Central memory CD8-positive, alpha-beta T cell (primary cell): ENCODE results near the gene GLOD4.
A peak's percentile ranks its signal among the peaks of the same experiment; 100 is the strongest.
"Not testable (repeated sequence)": the region's sequence is repeated elsewhere in the genome, so short reads cannot be mapped to it uniquely, and the experiment has no call there.

Experiments
- ATAC-seq: fragments of 150-1000 bp; cut with Tn5 transposase; replicated peaks from 2 replicates; pipeline ENCODE4 v1.10.0; 2022; ENCODE audit warnings: mild to moderate bottlenecking, moderate FRiP score, moderate number of reproducible peaks; ENCODE audit not compliant: poor library complexity, severe bottlenecking; ENCODE audit errors: extremely low read depth
- DNase-seq, 2 donors: peaks; one replicate each; pipeline ENCODE4 v3.0.0; 2021; ENCODE audit warnings: low spot score in 2 of 2
- H3K27ac Mint-ChIP-seq: one replicate; pipeline ENCODE4 v1.8.0; 2022; ENCODE audit warnings: low read depth, mild to moderate bottlenecking, moderate library complexity, mixed read lengths
- H3K27me3 Mint-ChIP-seq: one replicate; pipeline ENCODE4 v1.8.0; 2022; ENCODE audit warnings: mixed read lengths
- H3K36me3 Mint-ChIP-seq: one replicate; pipeline ENCODE4 v1.8.0; 2022; ENCODE audit warnings: mild to moderate bottlenecking, moderate library complexity, mixed read lengths; ENCODE audit not compliant: insufficient read depth
- H3K4me1 Mint-ChIP-seq: one replicate; pipeline ENCODE4 v1.8.0; 2022; ENCODE audit warnings: mixed read lengths
- H3K4me3 Mint-ChIP-seq: one replicate; pipeline ENCODE4 v1.8.0; 2022; ENCODE audit warnings: mild to moderate bottlenecking, moderate library complexity, mixed read lengths
- H3K9me3 Mint-ChIP-seq: one replicate; pipeline ENCODE4 v1.8.0; 2022; ENCODE audit warnings: mixed read lengths

The GLOD4 gene

DNA sequence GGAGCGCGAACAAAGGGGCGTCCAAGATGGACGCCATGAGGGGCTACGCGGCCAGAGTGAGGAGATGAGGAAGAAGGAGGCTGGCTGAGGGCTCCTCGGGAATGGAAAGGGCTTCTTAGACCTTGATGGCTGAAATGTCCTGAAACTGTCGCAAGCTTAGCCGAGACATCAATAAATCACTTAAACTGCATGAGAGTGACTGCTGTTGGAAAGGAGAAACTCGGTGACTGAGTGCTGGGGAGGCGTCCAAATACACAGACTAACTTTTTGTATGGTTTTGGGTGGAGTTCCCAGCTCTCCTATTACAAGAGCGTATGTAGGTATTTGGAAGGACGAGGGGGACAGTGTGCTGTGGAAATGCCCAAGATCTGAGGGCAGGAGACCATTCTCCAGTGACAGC is 28.7 kb downstream of the GLOD4 start:
- H3K27me3 Mint-ChIP-seq, result no peaks in the 10 kb centered on the region
- peaks cover 23% of the 10 kb centered on the region for H3K36me3 Mint-ChIP-seq
- peaks cover 36% of the 10 kb centered on the region for H3K4me1 Mint-ChIP-seq
- DNase-seq (no peak), ATAC-seq (no peak)
- no peaks in the 10 kb centered on the region for H3K9me3 Mint-ChIP-seq
- H3K4me3 Mint-ChIP-seq, result peak overlapping the region; percentile 46
- H3K27ac Mint-ChIP-seq, result no peak overlapping the region

DNA sequence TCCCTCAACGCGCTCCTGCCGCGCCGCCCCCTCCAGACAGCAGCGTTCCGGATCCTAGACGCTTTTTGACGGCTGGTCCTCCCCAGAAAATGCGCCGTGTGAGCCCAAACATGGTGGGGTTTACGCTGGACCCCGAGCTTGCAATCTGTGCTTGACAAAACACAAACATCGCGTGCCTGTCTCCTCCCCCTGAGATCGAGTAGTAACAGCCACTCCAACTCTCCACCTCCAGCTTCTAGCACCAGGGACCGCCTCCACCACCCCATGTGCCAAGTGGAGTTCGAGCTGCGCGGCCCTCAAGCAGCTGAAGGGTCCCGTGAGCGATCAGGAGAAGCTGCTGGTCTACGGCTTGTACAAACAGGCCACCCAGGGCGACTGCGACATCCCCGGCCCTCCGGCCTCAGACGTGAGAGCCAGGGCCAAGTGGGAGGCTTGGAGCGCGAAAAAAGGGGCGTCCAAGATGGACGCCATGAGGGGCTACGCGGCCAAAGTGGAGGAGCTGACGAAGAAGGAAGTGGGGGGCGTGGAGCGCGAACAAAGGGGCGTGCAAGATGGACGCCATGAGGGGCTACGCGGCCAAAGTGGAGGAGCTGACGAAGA is 29.4 kb downstream of the GLOD4 start:
- Mint-ChIP-seq H3K27ac (peak overlapping the region; percentile 94), H3K4me1 (peaks cover 43% of the 10 kb centered on the region), H3K4me3 (peak overlapping the region; percentile 94), H3K36me3 (peaks cover 20% of the 10 kb centered on the region), H3K27me3 (no peaks in the 10 kb centered on the region), H3K9me3 (no peaks in the 10 kb centered on the region)
- ATAC-seq, result peak; percentile 10
- DNase-seq, result no peak

DNA sequence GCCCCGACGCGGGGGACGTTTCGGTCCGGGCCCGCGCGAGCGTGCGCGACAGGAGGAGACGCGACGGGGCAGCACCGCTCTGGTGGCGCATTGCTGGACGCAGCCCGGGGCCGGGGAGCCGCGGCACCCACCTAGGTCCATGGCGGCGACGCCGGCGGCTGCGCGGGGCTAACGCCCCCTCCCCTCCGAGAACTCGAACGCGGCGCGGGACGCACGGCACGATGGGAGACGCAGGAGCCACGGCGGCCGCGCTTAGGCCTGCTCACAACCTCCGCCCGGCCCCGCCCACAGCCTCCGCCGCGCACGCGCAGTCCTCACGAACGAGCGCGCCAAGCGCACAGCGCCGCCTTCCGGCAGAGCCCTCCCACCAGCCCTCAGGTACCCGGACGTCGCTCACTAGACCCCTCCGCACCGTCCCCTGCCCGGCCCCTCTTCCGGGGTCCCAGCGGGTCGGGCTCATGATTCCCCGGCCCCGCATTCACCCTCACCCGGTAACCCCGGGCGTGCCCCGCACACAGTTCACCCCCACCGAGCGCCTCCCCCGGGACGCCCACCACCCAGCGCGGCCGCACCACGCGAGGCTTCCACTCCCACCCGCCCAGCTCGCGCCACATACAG is 30.0 kb downstream of the GLOD4 start, which contains the start of gene GEMIN4:
TSS of gene GEMIN4 (minus strand) at position 263 of the 618 bp plus-strand sequence. CDS start at position 141, 122 bp downstream.
- peak; percentile 87 for ATAC-seq

DNA sequence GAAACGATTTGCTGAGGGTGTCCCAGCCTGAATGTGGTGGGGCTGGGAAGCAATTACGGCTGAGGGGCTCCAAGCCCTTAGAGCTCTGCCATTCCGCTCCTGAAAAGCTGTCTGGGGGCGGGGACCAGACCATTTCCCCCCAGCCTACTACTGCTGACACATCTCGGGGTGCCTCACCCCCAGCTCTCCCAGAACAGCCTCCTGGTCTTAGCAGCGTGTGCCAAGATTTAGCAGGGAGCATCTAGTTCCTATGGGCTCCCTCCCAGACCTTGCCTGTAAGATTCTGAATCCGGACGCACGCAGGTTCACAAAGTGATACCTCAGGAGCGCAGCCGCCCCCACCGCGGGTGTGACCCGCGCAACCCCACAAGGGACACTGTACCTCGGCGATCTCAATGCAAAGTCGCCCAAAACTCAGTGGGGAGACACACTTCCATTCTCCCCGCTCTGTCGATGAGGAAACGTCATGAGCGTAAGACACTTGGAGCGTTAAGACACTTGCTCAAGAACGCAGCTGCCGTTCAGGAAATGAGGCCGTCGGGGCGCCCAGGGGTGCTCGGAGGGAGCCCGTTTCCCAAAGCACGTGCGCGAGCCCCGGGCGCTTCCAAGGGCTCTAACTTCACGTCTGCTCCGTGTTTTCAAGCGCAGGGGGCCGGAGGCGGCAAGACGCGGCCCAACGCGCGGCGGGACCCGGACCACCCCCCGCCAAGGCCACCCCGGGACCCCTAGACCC is 30.6 kb downstream of the GLOD4 start:
- Mint-ChIP-seq H3K9me3 (no peaks in the 10 kb centered on the region), H3K4me1 (peaks cover 43% of the 10 kb centered on the region), H3K27me3 (no peaks in the 10 kb centered on the region), H3K4me3 (peak overlapping the region; percentile 94), H3K27ac (peak overlapping the region; percentile 94), H3K36me3 (peaks cover 18% of the 10 kb centered on the region)
- DNase-seq (peak; percentile 38 to 40), ATAC-seq (peak; percentile 53)

More for the DNA sequence above, 30.0 kb downstream of the GLOD4 start, which contains the start of gene GEMIN4:
- H3K36me3 Mint-ChIP-seq, result peaks cover 18% of the 10 kb centered on the region
- H3K27me3 Mint-ChIP-seq, result no peaks in the 10 kb centered on the region
- H3K4me3 Mint-ChIP-seq, result peak within 1 kb of the TSS; percentile 94
- H3K27ac Mint-ChIP-seq, result peak within 1 kb of the TSS; percentile 94
- H3K9me3 Mint-ChIP-seq, result no peaks in the 10 kb centered on the region
- DNase-seq, result peak; percentile 95 to 100
- peaks cover 43% of the 10 kb centered on the region for H3K4me1 Mint-ChIP-seq

DNA sequence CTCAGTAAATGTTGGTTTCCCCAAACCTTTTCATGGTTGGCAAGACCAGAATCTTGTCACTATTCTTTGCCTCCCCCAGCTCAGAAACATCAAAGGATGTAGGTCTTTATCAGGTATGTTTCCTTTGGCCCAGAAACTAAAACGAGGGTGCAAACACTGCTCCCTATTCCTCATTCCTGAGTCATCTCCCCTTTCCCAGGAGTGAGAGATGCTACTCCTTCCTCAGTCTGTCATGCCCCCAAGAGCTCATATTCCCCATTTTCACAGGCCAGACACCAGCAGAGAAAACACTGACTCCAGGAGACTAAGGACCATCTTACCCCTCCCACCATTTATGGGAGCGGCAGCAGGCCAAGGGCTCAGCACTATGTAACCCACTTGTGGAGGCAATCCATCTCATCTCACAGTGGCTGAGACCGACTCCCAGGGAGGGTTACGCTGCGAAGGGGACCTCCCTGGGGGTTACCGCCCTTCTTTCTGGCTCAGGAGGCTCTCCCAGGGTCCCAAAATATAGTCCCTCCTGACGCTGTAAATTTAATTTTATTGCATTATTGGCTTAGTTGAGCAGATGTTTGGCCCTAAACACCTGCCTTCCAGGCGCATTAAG is 31.5 kb downstream of the GLOD4 start:
- Mint-ChIP-seq H3K27me3 (no peaks in the 10 kb centered on the region), H3K9me3 (no peaks in the 10 kb centered on the region), H3K4me1 (peaks cover 43% of the 10 kb centered on the region), H3K4me3 (peak overlapping the region; percentile 94), H3K36me3 (peaks cover 22% of the 10 kb centered on the region), H3K27ac (peak overlapping the region; percentile 5)
- ATAC-seq (no peak), DNase-seq (no peak)

DNA sequence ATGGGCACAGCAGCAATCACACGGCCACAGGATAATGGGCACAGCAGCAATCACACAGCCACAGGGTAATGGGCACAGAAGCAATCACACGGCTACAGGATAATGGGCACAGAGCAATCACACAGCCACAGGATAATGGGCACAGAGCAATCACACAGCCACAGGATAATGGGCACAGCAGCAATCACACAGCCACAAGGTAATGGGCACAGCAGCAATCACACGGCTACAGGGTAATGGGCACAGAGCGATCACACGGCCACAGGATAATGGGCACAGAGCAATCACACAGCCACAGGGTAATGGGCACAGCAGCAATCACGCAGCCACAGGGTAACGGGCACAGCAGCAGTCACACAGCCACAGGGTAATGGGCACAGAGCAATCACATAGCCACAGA is 32.7 kb downstream of the GLOD4 start:
- H3K36me3 Mint-ChIP-seq, result peaks cover 25% of the 10 kb centered on the region
- H3K27ac Mint-ChIP-seq, DNase-seq, H3K27me3 Mint-ChIP-seq, ATAC-seq, H3K9me3 Mint-ChIP-seq: not testable (repeated sequence)
- peak overlapping the region; percentile 26 for H3K4me3 Mint-ChIP-seq
- peaks cover 43% of the 10 kb centered on the region for H3K4me1 Mint-ChIP-seq

DNA sequence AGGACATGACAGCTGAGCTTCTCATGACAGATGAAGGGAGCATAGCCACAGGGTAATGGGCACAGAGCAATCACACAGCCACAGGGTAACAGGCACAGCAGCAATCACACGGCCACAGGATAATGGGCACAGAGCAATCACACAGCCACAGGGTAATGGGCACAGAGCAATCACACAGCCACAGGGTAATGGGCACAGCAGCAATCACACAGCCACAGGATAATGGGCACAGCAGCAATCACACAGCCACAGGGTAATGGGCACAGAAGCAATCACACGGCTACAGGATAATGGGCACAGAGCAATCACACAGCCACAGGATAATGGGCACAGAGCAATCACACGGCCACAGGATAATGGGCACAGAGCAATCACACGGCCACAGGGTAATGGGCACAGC is 33.5 kb downstream of the GLOD4 start:
- not testable (repeated sequence) for H3K27me3 Mint-ChIP-seq, H3K9me3 Mint-ChIP-seq, ATAC-seq, H3K4me3 Mint-ChIP-seq, DNase-seq
- Mint-ChIP-seq H3K27ac (peak overlapping the region; percentile 23), H3K36me3 (peaks cover 28% of the 10 kb centered on the region), H3K4me1 (peaks cover 43% of the 10 kb centered on the region)

DNA sequence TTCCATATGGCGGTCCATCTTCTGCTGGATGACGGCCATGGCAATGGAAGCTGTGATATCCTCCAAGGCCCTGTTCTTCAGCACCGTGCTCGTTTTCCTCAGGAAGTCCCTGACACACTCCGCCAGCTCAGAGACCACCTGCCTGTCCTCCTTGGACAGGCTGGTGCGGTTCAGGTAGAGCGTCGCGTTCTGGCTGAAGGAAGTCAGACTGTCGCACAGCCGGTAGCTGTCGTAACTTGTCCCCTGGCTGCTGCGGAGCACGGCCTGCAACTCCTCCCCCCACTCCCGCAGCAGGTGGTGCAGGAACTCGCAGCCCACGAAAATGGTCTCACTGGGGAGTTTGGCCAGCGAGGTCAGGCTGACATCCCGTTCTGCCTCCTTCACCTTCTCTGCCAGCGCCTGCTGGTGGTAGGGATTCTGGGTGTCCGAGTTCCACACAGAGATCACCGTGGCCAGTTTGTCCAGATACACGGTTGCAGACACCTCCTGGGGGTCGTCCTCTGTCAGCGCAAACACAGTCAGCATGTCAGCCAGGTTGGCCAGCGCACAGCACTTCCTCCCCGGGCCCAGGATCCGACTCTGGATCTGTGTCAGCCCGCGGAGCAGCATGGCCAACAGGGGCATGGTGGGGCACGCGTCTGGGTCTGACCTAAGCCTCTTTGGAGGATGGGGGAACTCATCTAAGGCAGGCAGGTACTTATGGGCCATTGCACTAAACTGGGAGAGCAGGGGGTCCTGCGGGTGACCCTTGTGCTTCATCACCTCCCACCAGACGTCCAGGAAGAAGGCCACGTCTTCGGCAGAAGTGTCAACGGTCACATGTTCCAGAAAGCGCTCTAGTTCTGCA is 35.1 kb downstream of the GLOD4 start:
- Mint-ChIP-seq H3K27me3 (no peaks in the 10 kb centered on the region), H3K27ac (no peak overlapping the region), H3K4me1 (peaks cover 35% of the 10 kb centered on the region), H3K36me3 (peaks cover 23% of the 10 kb centered on the region), H3K9me3 (no peaks in the 10 kb centered on the region), H3K4me3 (no peak overlapping the region)
- no peak for ATAC-seq
- no peak for DNase-seq

DNA sequence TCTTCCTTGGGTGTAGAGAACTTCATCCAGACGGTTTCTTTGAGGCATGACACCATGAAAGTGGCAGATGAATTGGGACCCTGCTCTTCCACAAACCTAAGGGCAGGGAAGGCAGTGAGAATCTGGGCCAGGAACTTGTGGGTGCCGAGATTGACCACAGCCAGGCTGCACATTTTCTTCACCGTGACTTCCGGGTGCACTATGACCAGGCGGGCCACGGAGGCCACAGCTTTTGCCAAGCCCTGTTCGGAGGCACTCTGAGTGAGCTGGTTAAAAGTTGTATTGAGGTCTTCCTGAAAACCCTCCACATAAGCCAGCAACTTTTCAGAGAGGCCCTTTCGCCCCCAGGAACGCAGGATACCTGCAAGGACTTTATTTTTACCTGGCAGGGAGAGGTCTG is 35.9 kb downstream of the GLOD4 start:
- ATAC-seq, result no peak
- Mint-ChIP-seq H3K9me3 (no peaks in the 10 kb centered on the region), H3K4me1 (peaks cover 29% of the 10 kb centered on the region), H3K27me3 (no peaks in the 10 kb centered on the region), H3K4me3 (no peak overlapping the region), H3K27ac (no peak overlapping the region), H3K36me3 (peaks cover 18% of the 10 kb centered on the region)
- no peak for DNase-seq

DNA sequence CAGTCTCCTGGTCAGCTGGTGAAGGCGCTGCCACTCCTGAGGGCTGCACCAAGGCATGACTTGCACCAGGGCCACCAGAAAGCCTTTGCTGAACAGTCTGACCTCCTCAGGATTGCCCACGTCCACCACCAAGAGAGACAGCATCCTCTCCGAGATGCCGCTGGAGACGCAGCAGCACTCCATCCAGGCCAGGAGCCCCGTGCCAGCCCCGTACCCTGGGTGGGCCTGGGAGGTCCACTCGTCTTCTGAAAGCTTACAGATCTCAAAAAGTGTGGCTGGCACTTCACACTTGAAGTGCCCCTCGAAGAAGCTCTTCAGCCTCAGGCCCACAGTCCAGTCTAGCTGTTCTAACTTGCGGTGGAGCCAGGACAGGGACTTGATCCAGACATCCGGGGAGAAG is 36.7 kb downstream of the GLOD4 start:
- H3K27ac Mint-ChIP-seq, result no peak overlapping the region
- no peaks in the 10 kb centered on the region for H3K9me3 Mint-ChIP-seq
- ATAC-seq, result no peak
- DNase-seq, result no peak
- H3K36me3 Mint-ChIP-seq, result peaks cover 17% of the 10 kb centered on the region
- H3K4me3 Mint-ChIP-seq, result no peak overlapping the region
- no peaks in the 10 kb centered on the region for H3K27me3 Mint-ChIP-seq
- peaks cover 24% of the 10 kb centered on the region for H3K4me1 Mint-ChIP-seq

DNA sequence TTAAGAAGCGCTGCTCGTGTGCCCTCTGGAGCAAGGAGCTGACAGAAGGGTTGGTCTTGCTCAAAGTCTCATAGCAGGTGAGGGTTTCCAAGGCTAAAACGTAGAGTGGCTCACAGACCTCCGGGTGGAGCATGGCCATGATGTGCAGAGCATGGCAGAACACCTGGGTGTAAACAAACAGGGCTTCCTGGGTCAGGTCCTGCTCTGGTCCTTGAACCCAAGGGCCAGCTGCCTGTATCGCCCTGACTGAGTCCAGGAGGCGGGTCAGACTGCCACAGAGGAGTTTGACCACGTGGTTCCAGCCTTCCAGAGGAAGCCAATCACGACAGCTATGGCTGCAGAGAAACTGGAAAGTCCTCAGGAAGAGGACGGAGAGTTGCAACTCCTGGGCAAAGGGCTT is 37.1 kb downstream of the GLOD4 start:
- Mint-ChIP-seq H3K4me1 (peaks cover 22% of the 10 kb centered on the region), H3K27me3 (no peaks in the 10 kb centered on the region), H3K27ac (no peak overlapping the region), H3K36me3 (peaks cover 20% of the 10 kb centered on the region), H3K9me3 (no peaks in the 10 kb centered on the region), H3K4me3 (no peak overlapping the region)
- no peak for ATAC-seq
- no peak for DNase-seq

DNA sequence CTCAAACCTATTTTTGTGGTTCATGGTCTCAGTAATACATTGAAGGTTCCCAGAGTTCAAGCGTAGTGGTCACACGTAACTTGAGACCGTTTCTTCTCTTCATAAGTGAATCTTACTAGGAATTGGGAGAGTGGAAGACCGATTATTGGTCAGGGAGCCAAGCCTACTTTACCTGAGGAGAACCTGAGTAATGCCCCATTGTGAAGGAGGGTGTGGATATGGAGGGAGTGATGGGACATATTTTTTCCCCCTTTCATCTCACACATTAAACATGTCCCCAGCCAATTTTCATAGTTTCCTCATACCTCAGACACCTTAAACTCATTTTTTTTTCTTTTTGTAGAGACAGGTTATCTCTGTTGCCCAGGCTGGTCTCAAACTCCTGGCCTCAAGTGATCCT is 38.9 kb downstream of the GLOD4 start:
- Mint-ChIP-seq H3K36me3 (peaks cover 19% of the 10 kb centered on the region), H3K27me3 (no peaks in the 10 kb centered on the region)
- no peak for ATAC-seq

More for the DNA sequence above, 38.9 kb downstream of the GLOD4 start:
- H3K4me1 Mint-ChIP-seq, result peaks cover 9% of the 10 kb centered on the region
- H3K4me3 Mint-ChIP-seq, result no peak overlapping the region
- H3K27ac Mint-ChIP-seq, result no peak overlapping the region
- DNase-seq, result no peak
- no peaks in the 10 kb centered on the region for H3K9me3 Mint-ChIP-seq
